K562 (cell line): ENCODE results near the gene NLGN4Y. TPM values are rescaled to one million over a fixed set of nuclear protein-coding genes. Genes with fewer than 3 reads are reported as not detected.

Experiments used
- ATAC-seq: fragments of 200-7000 bp; cut with Tn5 transposase; 3 replicates; pipeline ENCODE4 v1.9.1; 2020; ENCODE audit warnings: moderate library complexity
- BruUV-seq: library from RNA; stranded (reverse); fragments of 400-500 nt; replicated peaks from 2 replicates; lab custom pipeline; 2021; lab: Mats Ljungman, UMichigan
- CTCF ChIA-PET: fragments of 300-600 bp; formaldehyde crosslinking; extraction: SDS; loops from one replicate; lab custom pipeline; 2021; ENCODE audit warnings: low intra/inter-chr PET ratio; lab: Yijun Ruan, JAX
- POLR2A ChIA-PET: fragments of 300-600, 350-650 bp; sonication (Branson Sonifier 250); formaldehyde crosslinking; extraction: SDS; loops from one replicate; lab custom pipeline; 2021; ENCODE audit warnings: antibody characterized with exemption, inconsistent platforms; lab: Yijun Ruan, JAX
- DNase-seq, 4 experiments: peaks; one replicate each; pipeline versions ENCODE4 v3.0.0 to v3.0.0-alpha.2; 2011 to 2018; ENCODE audit warnings: low spot score in 3 of 4, mixed read lengths in 3 of 4; ENCODE audit errors: extremely low read depth in 1 of 4
- FAIRE-seq: peaks from 2 replicates; lab custom pipeline; 2011; peaks lifted over from hg19 to GRCh38; lab: Jason Lieb, UNC
- H2AFZ ChIP-seq: 2 replicates; pipeline ENCODE4 v1.6.0; 2011; ENCODE audit warnings: low read depth, low read length, control low read depth, inconsistent platforms
- H3K27ac ChIP-seq: fragments of 200-600 bp; 3 replicates; pipeline ENCODE4 v1.8.0; 2011; ENCODE audit warnings: low read depth, mild to moderate bottlenecking, control low read depth, inconsistent platforms, low read length, moderate library complexity, mixed read lengths; ENCODE audit errors: extremely low read depth
- H3K27me3 ChIP-seq, 2 experiments: fragments of 300-600 bp in 1 of 2; 2 replicates in 1 of 2; 3 replicates in 1 of 2; pipeline versions ENCODE4 v1.6.0 to v1.8.0; 2011; ENCODE audit warnings: inconsistent platforms in 2 of 2, low read length in 2 of 2, mild to moderate bottlenecking in 1 of 2, mixed read lengths in 1 of 2, moderate library complexity in 1 of 2; ENCODE audit not compliant: control insufficient read depth in 2 of 2, insufficient read depth in 2 of 2
- H3K36me3 ChIP-seq: fragments of 300-600 bp; 3 replicates; pipeline ENCODE4 v1.8.0; 2011; ENCODE audit warnings: mild to moderate bottlenecking, low read length, inconsistent platforms; ENCODE audit not compliant: control insufficient read depth, insufficient read depth
- H3K4me1 ChIP-seq, 2 experiments: fragments of 200-600 bp in 1 of 2; replicated peaks in 1 of 2; 2 replicates in 1 of 2; 3 replicates in 1 of 2; pipeline versions ENCODE4 v1.5.1 to v1.8.0; 2011; ENCODE audit warnings: inconsistent platforms in 2 of 2, low read length in 2 of 2, mild to moderate bottlenecking in 1 of 2, mixed read lengths in 1 of 2, moderate library complexity in 1 of 2; ENCODE audit not compliant: control insufficient read depth in 2 of 2, insufficient read depth in 2 of 2
- H3K4me2 ChIP-seq: 2 replicates; pipeline ENCODE4 v1.6.1; 2011; ENCODE audit warnings: low read length, control low read depth, inconsistent platforms, mixed read lengths; ENCODE audit not compliant: insufficient read depth
- H3K4me3 ChIP-seq: fragments of 200-600 bp; sonication (generic), shearing (Covaris generic); 2 replicates; pipeline ENCODE4 v1.5.1; 2016; ENCODE audit warnings: control low read depth, inconsistent platforms
- H3K79me2 ChIP-seq: fragments of 200-600 bp; 3 replicates; pipeline ENCODE4 v1.8.0; 2011; ENCODE audit warnings: low read length, inconsistent platforms; ENCODE audit not compliant: control insufficient read depth, insufficient read depth
- H3K9ac ChIP-seq, 2 experiments: 2 replicates each; pipeline versions ENCODE4 v1.6.0 to v1.6.1; 2011; ENCODE audit warnings: low read depth in 2 of 2, low read length in 2 of 2, control low read depth in 1 of 2, inconsistent platforms in 1 of 2, mild to moderate bottlenecking in 1 of 2, mixed read lengths in 1 of 2; ENCODE audit not compliant: insufficient read depth in 1 of 2
- H3K9me1 ChIP-seq: one replicate; pipeline ENCODE4 v1.6.0; 2011; ENCODE audit warnings: inconsistent platforms, mild to moderate bottlenecking, low read length, moderate library complexity; ENCODE audit not compliant: control insufficient read depth, insufficient read depth
- H3K9me3 ChIP-seq: replicated peaks from 2 replicates; pipeline ENCODE4 v1.5.1; 2011; ENCODE audit warnings: low read depth, low read length, inconsistent platforms; ENCODE audit not compliant: control insufficient read depth, insufficient read depth
- H4K20me1 ChIP-seq: replicated peaks from 2 replicates; pipeline ENCODE4 v1.6.1; 2011; ENCODE audit warnings: low read length, inconsistent platforms, mixed read lengths; ENCODE audit not compliant: control insufficient read depth, insufficient read depth
- NR1H2 ChIP-seq: sonication (generic); formaldehyde crosslinking; IDR thresholded peaks from 2 replicates; pipeline ENCODE4 v1.4.0; 2020; ENCODE audit warnings: mild to moderate bottlenecking, missing genetic modification reagents
- RBM14 ChIP-seq: fragments of 200-400 bp; formaldehyde crosslinking; IDR thresholded peaks from 2 replicates; pipeline ENCODE4 v1.6.1; 2018; ENCODE audit warnings: low read depth, mild to moderate bottlenecking, low read length, moderate library complexity, borderline replicate concordance; ENCODE audit not compliant: insufficient read depth
- TFE3 ChIP-seq: fragments of 450-650 bp; formaldehyde crosslinking; IDR thresholded peaks from 2 replicates; pipeline ENCODE4 v1.4.0; 2020; ENCODE audit warnings: mild to moderate bottlenecking, mixed read lengths
- in situ Hi-C: fragments of 300-500 bp; cut with MboI; formaldehyde crosslinking; loops from 4 replicates; pipeline ENCODE4 v1.15.0; 2018; ENCODE audit warnings: inconsistent platforms, mixed read lengths
- intact Hi-C: fragments of 100-400 bp; cut with micrococcal nuclease; formaldehyde crosslinking; loops from 2 replicates; pipeline ENCODE4 v1.14.2; 2022
- polyA plus RNA-seq, 8 experiments: library from polyadenylated mRNA; depleted of rRNA in 4 of 8; stranded (reverse) in 5 of 8; unstranded in 3 of 8; fragments of >200 nt; fragmentation: Nextera tagmentation in 2 of 8; fragmentation: Illumina TruSeq in 1 of 8; extraction: Ambion mirVana in 2 of 8; extraction: Trizol in 1 of 8; gene quantifications; 2 replicates each; pipeline versions ENCODE4 v1.2.1 to v1.2.3, GENCODE V29; 2011 to 2014; ENCODE audit warnings: inconsistent platforms in 1 of 8, missing spikeins in 1 of 8
- total RNA-seq, 7 experiments: library from RNA; depleted of rRNA in 6 of 7; stranded (reverse); fragments of >200 nt in 6 of 7; fragmentation: Illumina TruSeq in 2 of 7; extraction: Trizol in 2 of 7; gene quantifications; 2 replicates each; pipeline versions ENCODE4 v1.2.1 to v1.2.3, GENCODE V29; 2011 to 2021; ENCODE audit warnings: low replicate concordance in 1 of 7

The NLGN4Y gene
- total and polyA plus RNA-seq, 9 of the 15 experiments (the other 6 are each of a cell fraction or from before 2014, with no cell fraction given): not detected

- TF ChIP-seq TFE3 (CRISPR knock-in tag) (no peak), NR1H2 (CRISPR knock-in tag) (no peak)
These were observed 224.0 kb downstream of the NLGN4Y start (continued) for GRCh38 chrY:14748329-14748728.

- intact Hi-C loops (no loop called here), in situ Hi-C loops (no loop called here)
- ATAC-seq: no peak
- ChIA-PET CTCF (no interaction called here), POLR2A (no interaction called here)
- no peak for FAIRE-seq
- no peak for TF ChIP-seq RBM14
- H3K9ac ChIP-seq: no peak overlapping the region
- H3K4me3 ChIP-seq: no peak overlapping the region
- no peak overlapping the region for H2AFZ ChIP-seq
- H3K27me3 ChIP-seq: no peaks in the 10 kb centered on the region
- no peaks in the 10 kb centered on the region for H3K36me3 ChIP-seq
- no peak for DNase-seq
- no peak overlapping the region for H3K27ac ChIP-seq
- H4K20me1 ChIP-seq: no peaks in the 10 kb centered on the region
- no peaks in the 10 kb centered on the region for H3K9me1 ChIP-seq
- no peaks in the 10 kb centered on the region for H3K4me1 ChIP-seq
- no TSS peak for BruUV-seq
- no peaks in the 10 kb centered on the region for H3K9me3 ChIP-seq
- no peak overlapping the region for H3K4me2 ChIP-seq
- H3K79me2 ChIP-seq: no peaks in the 10 kb centered on the region
These were observed 231.2 kb downstream of the NLGN4Y start for GRCh38 chrY:14755571-14755970.
